Measurements from ENCODE around the gene RGPD4.

RGPD4 gene

GRCh38 chr2:107927034-107927534 is 100.4 kb downstream of the RGPD4 start:
- no peak for DNase-seq (ENCODE audit: low read depth in 2 of 2)

- DNase-seq (ENCODE audit: low read depth in 2 of 2) = no peak
These were observed 104.7 kb downstream of the RGPD4 start for GRCh38 chr2:107931412-107931811.

DNA sequence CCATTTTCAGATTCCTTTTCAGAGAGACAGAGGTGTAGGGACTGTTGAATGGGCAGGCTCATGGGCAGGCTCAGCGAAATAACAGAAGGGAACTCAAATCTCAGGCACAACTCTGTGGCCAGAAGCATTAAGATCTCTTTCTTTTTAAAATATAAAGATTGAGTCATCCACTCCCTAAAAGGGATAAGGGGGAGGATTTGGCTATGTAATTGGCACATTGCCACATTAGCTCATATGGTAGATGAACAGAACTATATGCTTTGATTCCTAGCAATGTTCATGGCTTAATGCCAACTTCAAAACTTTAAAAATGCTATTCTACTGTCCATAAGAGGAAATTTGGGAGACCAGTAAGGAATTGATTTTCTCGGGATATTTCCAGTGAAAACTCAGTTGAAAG is 105.8 kb downstream of the RGPD4 start:
- peak; percentile 59 to 67 for DNase-seq (ENCODE audit: low read depth in 2 of 2)

GRCh38 chr2:107932979-107933378 is 106.3 kb downstream of the RGPD4 start:
- DNase-seq (ENCODE audit: low read depth in 2 of 2) = no peak

DNA sequence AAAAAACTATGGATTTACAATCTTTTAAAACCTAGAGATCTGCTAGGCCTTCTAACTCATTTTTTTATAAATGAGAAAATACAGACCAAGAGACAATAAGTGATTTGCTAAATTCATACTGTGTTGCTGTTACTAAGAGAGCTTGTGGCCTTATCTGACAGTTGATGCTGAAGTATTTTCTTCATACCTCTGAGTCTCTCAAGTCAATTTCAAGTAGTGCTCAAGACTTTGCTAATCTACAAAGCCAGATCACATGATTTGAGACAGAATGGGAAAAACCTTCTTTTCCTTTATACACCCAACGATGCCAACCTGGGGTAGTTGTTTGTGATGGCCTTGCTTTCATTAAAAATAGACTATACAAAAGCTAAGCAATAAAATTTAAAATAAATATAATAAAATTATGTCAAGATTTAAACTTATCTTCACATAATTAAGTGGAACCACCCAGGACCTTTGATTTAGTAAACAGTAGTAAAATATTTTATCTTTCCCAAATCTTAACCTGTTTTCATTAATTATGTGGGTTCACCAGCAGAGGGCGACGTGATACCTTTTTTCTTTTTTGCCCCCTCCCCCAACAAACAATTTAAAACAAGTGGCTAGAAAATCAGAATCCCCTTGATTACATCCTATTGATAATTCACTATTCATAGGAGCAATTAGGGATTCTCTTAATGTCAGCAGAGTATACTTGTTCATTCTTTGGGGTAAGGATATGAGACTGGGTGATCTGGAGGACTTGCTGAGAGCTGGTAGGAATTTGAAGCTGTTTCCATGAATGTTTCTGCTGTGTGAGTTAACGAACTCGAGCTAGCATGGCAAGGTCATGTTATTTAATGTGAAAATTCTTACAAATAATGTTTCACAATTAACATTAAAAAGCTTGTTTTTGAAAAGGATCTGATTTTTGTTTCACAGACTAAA is 110.0 kb downstream of the RGPD4 start:
- DNase-seq (ENCODE audit: low read depth in 2 of 2) = no peak

Data from fibroblast of skin of left quadriceps (primary cell).